ENCODE measurements around the gene LRRC32. TPM values are rescaled to one million over a fixed set of nuclear protein-coding genes. Genes with fewer than 3 reads are reported as not detected.

LRRC32 gene
- total and polyA plus RNA-seq, 10 of the 15 experiments (the other 5 are each of a cell fraction or from before 2014, with no cell fraction given): 0.56 to 20.8 (median 7.4) TPM

- no peaks in the 10 kb centered on the region; a peak in 1 of 4 replicates for H3K27me3 ChIP-seq (replicated peaks in 1 of 2; ENCODE audit: control insufficient read depth in 2 of 2, insufficient read depth in 2 of 2, low read length in 1 of 2)
- intact Hi-C loops (cut with micrococcal nuclease; ENCODE audit: unreplicated experiment): no loop called here
- no peaks in the 10 kb centered on the region for H4K20me1 ChIP-seq (ENCODE audit: control insufficient read depth, insufficient read depth)
- ChIA-PET RAD21 (ENCODE audit: unreplicated experiment) (interaction anchor here (1.4 to 1.8 kb wide), 4 partner anchors 9 to 35 kb away, joined by 3 to 7 read pairs (median 4); partner anchors contain the start of gene LRRC32), POLR2A (interaction anchor here (1.3 to 2.9 kb wide), 2 partner anchors 29 to 34 kb away, joined by 6 to 12 read pairs; no protein-coding TSS in a partner anchor), SMC1A (ENCODE audit: uncharacterized antibody, unreplicated experiment) (interaction anchor here (0.9 to 2.7 kb wide), 7 partner anchors 8 to 41 kb away, joined by 3 to 11 read pairs (median 4); partner anchors contain the start of gene LRRC32), CTCF (interaction anchor here (1.2 to 2.0 kb wide), 2 partner anchors 40 to 41 kb away, joined by 3 to 8 read pairs; no protein-coding TSS in a partner anchor)
- no peak for ATAC-seq
- FAIRE-seq: no peak
- H3K4me1 ChIP-seq (ENCODE audit: control insufficient read depth, insufficient read depth, low read length): peaks cover 22% of the 10 kb centered on the region
- no peak for DNase-seq (ENCODE audit: low read depth, low spot score)
- TF ChIP-seq MYC (IDR thresholded peaks at IDR 0.05; ENCODE audit: insufficient read depth, insufficient read length, insufficient replicate concordance, low read length, severe bottlenecking): no peak
- H3K36me3 ChIP-seq (ENCODE audit: control insufficient read depth in 2 of 2, insufficient read depth in 2 of 2, low read length in 1 of 2): no peaks in the 10 kb centered on the region
- no peak overlapping the region for H3K4me3 ChIP-seq
- H3K79me2 ChIP-seq (ENCODE audit: control insufficient read depth, insufficient read depth, low read length): no peaks in the 10 kb centered on the region
- WGBS (ENCODE audit: insufficient coverage, insufficient replicate concordance, low lambda C conversion rate, missing lambda C conversion rate): 57% methylated on average over 11 of the region's 11 CpGs
- in situ Hi-C loops (cut with MboI): no loop called here
- no peak overlapping the region for H3K27ac ChIP-seq (ENCODE audit: control insufficient read depth, insufficient read depth)
- no peak overlapping the region for H3K4me2 ChIP-seq (ENCODE audit: control insufficient read depth, insufficient read depth)
- no peak overlapping the region for H3K9ac ChIP-seq (ENCODE audit: control insufficient read depth, insufficient read depth, low read length)
- H3K9me3 ChIP-seq (replicated peaks; ENCODE audit: control insufficient read depth, insufficient read depth, low read length): peaks cover 2% of the 10 kb centered on the region; the same call in 2 of the 3 replicates
- no TSS peak for BruUV-seq (replicated peaks)
- H2AFZ ChIP-seq (ENCODE audit: control insufficient read depth, low read depth, low read length): no peak overlapping the region
Observed at GRCh38 chr11:76638270-76639197, 32.0 kb downstream of the LRRC32 start.

- Histone ChIP-seq H3K9me3 (replicated peaks; ENCODE audit: control insufficient read depth, insufficient read depth, low read length) (peaks cover 2% of the 10 kb centered on the region; the same call in 2 of the 3 replicates), H4K20me1 (ENCODE audit: control insufficient read depth, insufficient read depth) (no peaks in the 10 kb centered on the region), H3K27me3 (replicated peaks in 1 of 2; ENCODE audit: control insufficient read depth in 2 of 2, insufficient read depth in 2 of 2, low read length in 1 of 2) (no peaks in the 10 kb centered on the region; a peak in 1 of 4 replicates), H3K79me2 (ENCODE audit: control insufficient read depth, insufficient read depth, low read length) (no peaks in the 10 kb centered on the region), H3K4me2 (ENCODE audit: control insufficient read depth, insufficient read depth) (peak overlapping the region; percentile 61), H3K27ac (ENCODE audit: control insufficient read depth, insufficient read depth) (peak overlapping the region; percentile 38), H3K9ac (ENCODE audit: control insufficient read depth, insufficient read depth, low read length) (no peak overlapping the region), H3K4me3 (no peak overlapping the region), H2AFZ (ENCODE audit: control insufficient read depth, low read depth, low read length) (peak overlapping the region; percentile 53), H3K36me3 (ENCODE audit: control insufficient read depth in 2 of 2, insufficient read depth in 2 of 2, low read length in 1 of 2) (no peaks in the 10 kb centered on the region), H3K4me1 (ENCODE audit: control insufficient read depth, insufficient read depth, low read length) (peaks cover 22% of the 10 kb centered on the region)
- FAIRE-seq (peak; percentile 7), ATAC-seq (peak; percentile 92), DNase-seq (ENCODE audit: low read depth, low spot score) (peak; percentile 67)
- WGBS (ENCODE audit: insufficient coverage, insufficient replicate concordance, low lambda C conversion rate, missing lambda C conversion rate): 11% methylated on average over 14 of the region's 14 CpGs
- in situ Hi-C loops (cut with MboI): no loop called here
- intact Hi-C loops (cut with micrococcal nuclease; ENCODE audit: unreplicated experiment): no loop called here
- no TSS peak for BruUV-seq (replicated peaks)
- POLR2A ChIA-PET: interaction anchor here (0.8 to 2.9 kb wide), 5 partner anchors 19 to 35 kb away, joined by 3 to 12 read pairs (median 4); no protein-coding TSS in a partner anchor
- SMC1A ChIA-PET (ENCODE audit: uncharacterized antibody, unreplicated experiment): interaction anchor here (0.8 to 2.7 kb wide), 9 partner anchors 8 to 42 kb away, joined by 3 to 11 read pairs (median 4); partner anchors contain the start of gene LRRC32
- RAD21 ChIA-PET (ENCODE audit: unreplicated experiment): interaction anchor here (0.8 to 1.8 kb wide), 4 partner anchors 27 to 39 kb away, joined by 3 to 7 read pairs (median 4); partner anchors contain the start of gene LRRC32
- CTCF ChIA-PET: interaction anchor here (1.2 to 2.0 kb wide), 3 partner anchors 10 to 42 kb away, joined by 3 to 8 read pairs (median 4); no protein-coding TSS in a partner anchor
- TF ChIP-seq BHLHE40 (IDR thresholded peaks at IDR 0.05; ENCODE audit: borderline replicate concordance in 1 of 2, low read depth in 2 of 2, low read length in 1 of 2) (peak in 1 of 2 experiments; percentile 37; a peak in 1 of 4 replicates), BCLAF1 (IDR thresholded peaks at IDR 0.05) (no peak)
Observed at GRCh38 chr11:76637491-76638269, 32.9 kb downstream of the LRRC32 start.
